ENCODE measurements around the gene DYRK3. TPM values are rescaled to one million over a fixed set of nuclear protein-coding genes. Genes with fewer than 3 reads are reported as not detected.
A peak's percentile ranks its signal among the peaks of the same experiment; 100 is the strongest.

Gene DYRK3
- total RNA-seq, 2 experiments from 2014 or later: 9.8 to 10.9 TPM

- Histone ChIP-seq H3K4me3 (ENCODE audit: low read depth, low read length, poor library complexity, severe bottlenecking) (no peak overlapping the region), H3K4me2 (ENCODE audit: low read length) (peak overlapping the region; percentile 33), H2AFZ (ENCODE audit: low read length) (no peak overlapping the region), H3K27ac (ENCODE audit: low read depth, low read length, poor library complexity, severe bottlenecking) (no peak overlapping the region), H3K9me3 (ENCODE audit: low read length) (no peaks in the 10 kb centered on the region), H3K4me1 (ENCODE audit: insufficient read depth, low read length, poor library complexity, severe bottlenecking) (peaks cover 39% of the 10 kb centered on the region), H4K20me1 (ENCODE audit: insufficient read depth, low read length) (no peaks in the 10 kb centered on the region), H3K36me3 (ENCODE audit: insufficient read depth, low read length) (no peaks in the 10 kb centered on the region), H3K9me2 (ENCODE audit: insufficient read depth, low read length) (no peaks in the 10 kb centered on the region), H3K79me2 (ENCODE audit: insufficient read depth, low read depth, low read length) (no peaks in the 10 kb centered on the region)
- BruUV-seq (replicated peaks): no TSS peak
- TF ChIP-seq CTCF (conservative IDR thresholded peaks at IDR 0.05; ENCODE audit: low read length) (no peak), EZH2phosphoT487 (IDR thresholded peaks at IDR 0.05; ENCODE audit: borderline replicate concordance, low read depth, low read length) (no peak)
- ChIA-PET CTCF (ENCODE audit: unreplicated experiment) (interaction anchor here (0.7 to 2.1 kb wide), 3 partner anchors 8 to 14 kb away, joined by 3 to 13 read pairs (median 5); no protein-coding TSS in a partner anchor), POLR2A (interaction anchor here (0.8 to 1.6 kb wide), 4 partner anchors 9 to 247 kb away, joined by 3 to 11 read pairs (median 4); no protein-coding TSS in a partner anchor)
- intact Hi-C loops (cut with micrococcal nuclease; ENCODE audit: unreplicated experiment): no loop called here
- no peak for DNase-seq (ENCODE audit: low spot score)
Observed at GRCh38 chr1:206672011-206672688, 36.8 kb downstream of the DYRK3 start.

- Histone ChIP-seq H3K27ac (ENCODE audit: low read depth, low read length, poor library complexity, severe bottlenecking) (no peak overlapping the region), H3K9me2 (ENCODE audit: insufficient read depth, low read length) (no peaks in the 10 kb centered on the region), H3K4me1 (ENCODE audit: insufficient read depth, low read length, poor library complexity, severe bottlenecking) (peaks cover 41% of the 10 kb centered on the region), H3K79me2 (ENCODE audit: insufficient read depth, low read depth, low read length) (no peaks in the 10 kb centered on the region), H3K4me2 (ENCODE audit: low read length) (peak overlapping the region; percentile 33), H3K36me3 (ENCODE audit: insufficient read depth, low read length) (no peaks in the 10 kb centered on the region), H4K20me1 (ENCODE audit: insufficient read depth, low read length) (no peaks in the 10 kb centered on the region), H3K9me3 (ENCODE audit: low read length) (no peaks in the 10 kb centered on the region), H2AFZ (ENCODE audit: low read length) (no peak overlapping the region), H3K4me3 (ENCODE audit: low read depth, low read length, poor library complexity, severe bottlenecking) (no peak overlapping the region)
- BruUV-seq (replicated peaks): no TSS peak
- TF ChIP-seq CTCF (conservative IDR thresholded peaks at IDR 0.05; ENCODE audit: low read length): no peak
- no peak for TF ChIP-seq EZH2phosphoT487 (IDR thresholded peaks at IDR 0.05; ENCODE audit: borderline replicate concordance, low read depth, low read length)
- DNase-seq (ENCODE audit: low spot score): peak; percentile 45
- intact Hi-C loops (cut with micrococcal nuclease; ENCODE audit: unreplicated experiment): no loop called here
- ChIA-PET POLR2A (interaction anchor here (0.7 to 2.7 kb wide), 9 partner anchors 8 to 787 kb away, joined by 3 to 11 read pairs (median 5); partner anchors contain the start of gene DYRK3), CTCF (ENCODE audit: unreplicated experiment) (interaction anchor here (0.7 to 2.1 kb wide), 5 partner anchors 9 to 38 kb away, joined by 3 to 13 read pairs (median 5); partner anchors contain the start of gene DYRK3)
Observed at GRCh38 chr1:206672844-206673758, 37.8 kb downstream of the DYRK3 start.

Data from OCI-LY7 (cell line).